Effector CD8-positive, alpha-beta T cell (primary cell): ENCODE measurements around the gene RBMS3.
"Not testable (repeated sequence)": the region's sequence is repeated elsewhere in the genome, so short reads cannot be mapped to it uniquely, and the experiment has no call there.

Experiments used
- DNase-seq: peaks from one replicate; lab custom pipeline; 2025; lab: John Stamatoyannopoulos, UW

The RBMS3 gene

DNA sequence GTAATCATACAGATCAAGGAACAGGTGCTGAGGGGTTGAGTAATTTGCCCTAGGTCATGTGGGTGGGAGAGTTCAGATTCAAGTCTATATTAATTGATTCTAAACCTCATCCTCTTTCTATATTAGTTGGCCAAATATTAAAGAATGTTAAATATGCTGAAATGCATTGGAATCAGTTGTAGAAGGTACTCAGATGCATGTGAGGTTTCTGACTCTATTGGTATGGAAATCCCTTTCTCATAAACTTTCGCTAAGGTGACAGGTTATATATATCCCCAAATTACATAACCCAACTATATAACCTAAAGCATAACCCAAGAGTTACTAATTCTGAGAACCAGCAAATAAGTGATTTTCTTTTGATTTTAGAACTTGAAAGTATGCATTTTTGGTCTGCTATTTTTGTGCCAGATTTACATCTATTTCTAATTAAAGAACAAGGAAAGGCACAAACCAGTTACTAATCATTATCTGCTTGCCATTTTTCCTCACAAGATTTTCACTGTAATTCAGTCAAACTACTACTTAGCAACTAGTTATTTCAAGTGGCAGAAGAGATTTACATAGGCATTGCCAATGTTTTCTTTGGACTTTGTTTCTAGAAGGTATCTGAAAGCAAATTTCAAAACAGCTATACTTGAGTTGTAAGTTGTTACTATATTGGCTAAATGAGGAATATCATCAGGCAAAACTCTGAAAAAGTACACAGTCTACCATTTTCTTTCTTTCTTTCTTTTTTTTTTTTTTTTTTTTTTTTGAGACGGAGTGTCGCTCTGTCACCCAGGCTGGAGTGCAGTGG lies 201.3 kb downstream of the RBMS3 start:
- DNase-seq: no peak

DNA sequence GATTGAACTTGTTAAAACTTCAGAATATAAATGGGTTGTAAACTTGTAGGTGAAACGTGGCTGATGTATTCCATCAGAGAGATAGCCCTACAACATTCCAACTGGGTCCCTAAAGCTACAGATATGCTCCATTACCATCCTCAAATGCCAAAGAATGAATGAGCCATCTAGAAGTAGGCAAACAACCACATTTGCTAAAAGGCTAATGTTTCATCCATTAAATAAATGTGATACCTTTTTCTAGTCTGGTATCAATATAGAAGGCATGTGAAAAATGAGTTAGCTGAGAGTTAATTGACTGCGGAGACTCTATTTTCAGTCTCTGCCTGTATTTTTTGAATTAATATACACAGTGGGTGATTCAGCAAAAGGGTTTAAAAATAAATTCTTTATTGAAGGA lies 203.8 kb downstream of the RBMS3 start:
- DNase-seq: no peak

DNA sequence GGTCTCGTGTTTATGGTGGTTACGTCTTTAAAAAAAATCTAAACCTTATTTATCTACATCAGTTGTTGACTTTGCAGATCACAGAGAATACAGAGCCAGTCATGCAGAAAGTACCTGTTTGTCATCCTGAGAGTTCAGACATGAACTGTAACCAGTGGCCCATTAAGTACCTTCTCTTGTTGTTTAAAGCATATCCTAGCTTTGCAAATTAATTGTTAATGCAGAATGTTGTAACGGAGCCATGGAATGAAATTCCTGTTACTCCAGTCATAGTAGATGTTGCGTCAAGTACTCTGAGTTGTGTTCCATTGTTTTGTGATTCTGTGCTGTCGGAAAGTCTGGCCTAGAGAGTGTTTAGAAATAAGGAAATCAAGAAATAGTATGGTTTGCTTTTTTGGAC lies 205.2 kb downstream of the RBMS3 start:
- DNase-seq: no peak

DNA sequence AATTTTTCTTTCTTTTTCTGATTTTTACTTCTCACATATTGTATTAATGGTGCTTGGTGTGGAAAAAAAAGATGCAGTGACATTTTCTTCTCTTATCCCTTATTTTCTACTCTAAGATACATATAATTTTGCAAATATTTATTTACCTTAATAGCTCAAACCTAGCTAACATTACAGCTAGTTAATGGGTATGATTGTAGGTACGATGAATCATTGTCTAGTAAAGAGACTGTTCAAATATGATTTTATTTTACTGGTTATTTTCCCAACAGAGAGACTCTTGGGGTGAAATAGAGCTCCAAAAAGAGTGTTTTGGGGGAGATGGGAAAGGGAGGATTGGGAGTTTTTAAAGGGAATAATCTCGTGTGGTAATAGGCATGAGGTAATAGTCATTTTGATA lies 206.0 kb downstream of the RBMS3 start:
- DNase-seq: no peak

DNA sequence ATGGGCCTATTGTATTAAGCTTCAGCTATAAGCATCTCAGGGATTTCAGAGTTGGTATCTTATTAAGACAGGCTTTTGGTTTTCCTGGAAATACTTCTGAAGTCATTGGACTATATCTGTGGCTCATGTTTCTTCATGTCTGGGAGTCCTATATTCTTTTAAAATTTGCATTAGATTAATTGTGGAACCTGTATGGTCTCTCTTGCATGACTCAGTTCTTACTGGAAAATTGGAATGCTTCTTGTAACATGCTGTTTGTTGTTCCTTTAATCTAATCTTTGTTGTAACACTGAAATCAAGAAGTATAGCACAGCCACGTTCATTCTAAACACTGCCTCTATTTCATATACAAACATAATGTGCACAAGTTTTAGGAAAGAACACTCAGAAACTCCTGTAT lies 208.1 kb downstream of the RBMS3 start:
- no peak for DNase-seq

- no peak for DNase-seq
Observed at GRCh38 chr3:29493109-29493508, 212.2 kb downstream of the RBMS3 start.

GRCh38 chr3:29494305-29495036 lies 213.6 kb downstream of the RBMS3 start:
- DNase-seq: no peak

GRCh38 chr3:29497282-29497681 lies 216.4 kb downstream of the RBMS3 start:
- no peak for DNase-seq

- DNase-seq: no peak
Observed at GRCh38 chr3:29502771-29503170, 221.9 kb downstream of the RBMS3 start.

- no peak for DNase-seq
Observed at GRCh38 chr3:29503314-29503713, 222.4 kb downstream of the RBMS3 start.

DNA sequence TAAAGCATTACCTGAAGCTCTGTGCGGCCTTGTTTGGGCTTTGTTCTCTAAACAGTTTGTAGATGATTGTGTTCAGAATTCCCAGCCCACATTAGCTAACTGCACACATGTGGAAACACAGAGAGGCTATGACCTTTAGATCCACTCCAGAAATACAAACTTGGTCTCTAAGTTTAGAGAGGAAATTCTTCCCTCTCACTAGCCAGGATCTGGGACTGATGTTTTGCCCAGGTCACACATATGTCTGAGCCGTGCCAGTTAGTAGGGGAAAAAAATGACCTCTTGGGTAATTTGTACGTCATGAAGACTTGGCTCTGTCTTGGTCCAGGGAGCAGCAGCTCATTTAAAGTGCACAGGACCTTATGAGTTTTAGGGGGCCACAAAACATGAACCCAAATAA lies 223.1 kb downstream of the RBMS3 start:
- no peak for DNase-seq

DNA sequence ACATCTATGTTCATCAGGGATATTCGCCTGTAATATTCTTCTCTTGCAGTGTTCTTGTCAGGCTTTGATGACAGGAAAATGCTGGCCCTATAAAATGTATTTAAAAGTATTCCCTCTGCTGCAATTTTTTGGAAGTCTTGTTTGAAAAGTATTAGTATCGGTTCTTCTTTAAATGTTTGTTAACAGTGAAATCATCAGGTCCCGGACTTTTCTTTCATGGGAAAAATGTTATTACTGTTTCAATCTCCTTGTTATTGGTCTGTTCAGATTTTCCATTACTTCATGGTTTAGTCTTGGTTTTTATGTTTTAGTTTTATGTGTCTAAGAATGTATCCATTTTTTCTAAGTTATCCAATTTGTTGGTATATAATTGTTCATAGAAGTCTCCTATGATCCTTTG lies 225.6 kb downstream of the RBMS3 start:
- no peak for DNase-seq

GRCh38 chr3:29511701-29512100 lies 230.8 kb downstream of the RBMS3 start:
- DNase-seq: no peak

DNA sequence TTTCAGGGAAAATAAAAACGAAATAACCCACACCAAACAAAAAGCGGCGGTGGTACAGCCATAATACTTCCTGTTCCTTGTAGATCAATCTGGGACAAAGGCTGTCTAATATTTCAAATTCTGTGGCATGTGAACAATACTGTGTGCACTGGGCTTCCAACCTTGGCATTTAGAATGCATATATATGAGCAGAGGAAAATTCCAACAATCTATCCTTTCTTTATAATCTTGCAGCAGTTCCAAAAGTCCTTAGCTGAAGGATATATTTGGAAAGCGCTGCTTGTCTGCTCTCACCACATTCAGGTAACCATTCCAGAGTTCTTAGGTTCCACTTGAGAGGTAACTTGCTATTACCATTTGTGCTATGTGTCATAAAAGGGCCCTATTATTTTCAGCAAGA lies 231.8 kb downstream of the RBMS3 start:
- DNase-seq: no peak

- DNase-seq: no peak
Observed at GRCh38 chr3:29513236-29513635, 232.4 kb downstream of the RBMS3 start.

DNA sequence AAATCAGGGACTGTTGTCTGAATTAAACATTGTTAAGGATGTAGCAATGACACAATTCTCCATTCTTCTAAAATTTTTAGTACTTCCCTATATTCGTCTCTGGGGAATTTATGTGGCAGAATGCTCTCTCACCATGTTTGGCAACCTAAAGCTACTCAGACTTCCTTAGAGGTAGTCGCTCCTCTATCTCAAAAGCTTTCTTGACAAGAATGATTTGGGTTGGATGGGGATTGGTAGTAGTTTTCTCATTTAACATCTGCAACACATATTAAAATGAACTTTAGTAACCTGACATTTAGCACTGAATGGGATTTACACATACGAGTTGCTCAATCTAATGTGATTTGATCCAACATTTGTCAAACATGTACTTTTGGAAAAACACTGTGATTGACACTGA lies 233.3 kb downstream of the RBMS3 start:
- DNase-seq: no peak

DNA sequence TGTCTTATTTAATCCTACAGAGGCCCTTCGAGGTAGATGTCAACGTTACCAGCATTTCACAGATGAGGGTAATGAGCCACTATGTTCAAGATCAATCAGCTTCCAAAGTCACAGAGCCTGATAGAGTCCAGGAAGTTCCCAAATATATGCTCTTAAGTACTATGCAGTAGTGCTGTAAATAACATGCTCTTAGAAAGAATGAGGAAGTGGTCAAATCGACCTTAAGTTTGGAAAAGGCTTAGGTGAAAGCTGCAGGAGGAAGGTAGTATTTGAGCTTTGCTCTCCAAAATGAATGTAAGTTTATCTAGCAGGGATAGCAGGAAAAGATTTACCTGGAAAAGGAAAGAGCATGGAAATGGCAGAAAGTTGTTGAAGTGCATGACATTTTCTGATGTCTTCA lies 234.0 kb downstream of the RBMS3 start:
- DNase-seq: no peak

DNA sequence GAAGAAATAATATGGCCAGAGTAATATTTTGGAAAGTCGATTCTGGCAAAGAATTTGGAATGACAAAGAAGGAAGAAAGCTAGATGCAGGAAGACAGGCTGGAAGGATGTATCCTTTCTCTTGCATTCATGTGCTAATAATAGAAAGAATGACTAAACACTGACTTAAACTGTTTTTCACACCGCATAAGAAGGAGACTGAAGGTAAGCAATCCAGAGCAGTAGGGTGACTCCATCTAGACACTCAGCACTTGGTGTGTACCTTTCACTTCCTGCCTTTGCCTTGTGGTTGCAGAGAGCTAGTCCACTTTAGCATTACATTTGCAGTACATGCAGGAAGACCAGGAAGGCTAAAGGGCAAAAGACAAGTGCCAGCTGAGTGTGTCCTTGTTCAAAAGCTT lies 234.6 kb downstream of the RBMS3 start:
- DNase-seq: no peak

DNA sequence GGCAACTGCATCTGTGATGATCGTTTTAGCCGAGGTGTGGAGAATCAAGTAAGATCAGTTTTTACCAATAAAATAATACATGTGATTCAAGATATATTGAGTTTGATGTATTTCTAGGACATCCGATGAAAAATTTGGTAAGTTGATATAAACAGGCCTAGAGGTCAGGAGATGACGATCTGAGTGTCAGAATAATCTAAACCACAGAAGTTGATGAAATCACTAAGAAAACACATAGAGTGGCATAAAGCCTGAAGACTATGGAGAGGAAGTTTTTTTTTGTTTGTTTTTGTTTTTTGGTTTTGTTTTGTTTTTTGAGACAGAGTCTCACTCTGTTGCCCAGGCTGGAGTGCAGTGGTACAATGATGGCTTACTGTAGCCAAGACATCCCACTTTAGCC lies 235.3 kb downstream of the RBMS3 start:
- no peak for DNase-seq

DNA sequence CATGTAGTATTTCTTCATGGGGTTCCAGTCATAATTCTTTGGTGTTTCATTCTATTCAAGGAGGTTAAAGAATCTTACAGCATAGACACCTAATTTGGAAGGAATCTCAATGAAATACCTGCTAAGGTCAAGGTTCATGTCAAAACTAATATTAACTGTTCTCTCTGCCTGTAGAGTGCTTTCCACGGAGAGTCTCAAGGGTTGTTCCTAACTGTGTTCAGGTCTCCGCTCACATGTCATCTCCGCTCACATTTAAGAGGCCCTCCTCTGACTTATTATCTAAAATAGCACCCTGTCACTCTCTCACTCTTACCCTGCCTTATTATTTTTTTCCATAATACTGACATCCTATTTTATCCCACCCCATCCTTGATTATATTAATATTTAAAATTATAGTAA lies 239.9 kb downstream of the RBMS3 start:
- DNase-seq: no peak

DNA sequence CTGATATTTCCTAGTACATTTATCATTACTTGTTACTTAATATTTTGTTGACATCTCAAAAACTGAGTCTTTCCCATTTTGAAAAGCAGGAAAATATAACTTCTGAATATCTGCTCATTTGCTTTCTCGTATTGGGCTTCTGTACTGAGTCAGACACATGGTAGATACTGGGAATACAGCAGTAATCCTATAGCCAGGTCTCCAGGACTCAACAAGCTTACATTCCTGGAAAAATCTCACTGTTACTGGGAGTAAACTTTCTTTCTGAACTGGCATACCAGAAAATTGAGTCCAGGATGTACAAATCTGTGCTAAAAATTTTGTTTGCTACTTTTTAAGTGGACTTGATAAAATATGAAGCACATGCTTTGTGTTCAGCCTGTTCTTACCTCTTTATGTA lies 240.4 kb downstream of the RBMS3 start:
- no peak for DNase-seq

DNA sequence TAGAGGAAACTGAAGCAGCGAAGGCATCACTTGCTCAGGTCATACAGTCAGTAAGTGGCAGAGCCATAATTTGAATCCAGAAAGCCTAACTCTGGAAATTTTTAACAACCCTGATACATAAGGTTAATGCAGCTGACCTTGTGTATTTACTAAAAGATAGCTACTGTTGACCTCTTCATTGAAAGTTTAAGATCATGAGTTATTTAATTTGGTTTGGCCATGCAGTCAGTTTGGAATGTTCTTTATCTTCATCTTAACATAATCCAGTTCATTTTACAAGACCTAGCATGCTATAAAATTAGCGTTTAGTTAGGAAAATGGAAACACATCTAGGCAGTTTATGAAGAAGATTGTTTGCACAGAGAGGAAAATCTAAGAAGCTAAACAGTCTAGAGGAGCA lies 240.9 kb downstream of the RBMS3 start:
- no peak for DNase-seq

GRCh38 chr3:29524433-29524832 lies 243.6 kb downstream of the RBMS3 start:
- not testable (repeated sequence) for DNase-seq
